GM21447 (cell line): ENCODE data around the gene ZNF697.
"Not testable (repeated sequence)": the region's sequence is repeated elsewhere in the genome, so short reads cannot be mapped to it uniquely, and the experiment has no call there.

ENCODE experiments used
- ATAC-seq: cut with Tn5 transposase; IDR thresholded peaks from one replicate; pipeline ENCODE4 v1.9.1; 2021; ENCODE audit not compliant: unreplicated experiment

ZNF697 gene

GRCh38 chr1:119647734-119648619 is at the start of gene ZNF697:
Gene ZNF697 (minus strand): TSS chr1:119648266. CDS start chr1:119626100, 22,166 bp downstream.
- ATAC-seq, result peak; percentile 66

- ATAC-seq, result no peak
These were observed 49.5 kb upstream of the ZNF697 start for GRCh38 chr1:119697598-119697997.

- ATAC-seq, result not testable (repeated sequence)
These were observed 48.8 kb upstream of the ZNF697 start for GRCh38 chr1:119696863-119697262.

GRCh38 chr1:119689511-119689910 is 41.4 kb upstream of the ZNF697 start:
- no peak for ATAC-seq

GRCh38 chr1:119688810-119689209 is 40.7 kb upstream of the ZNF697 start:
- no peak for ATAC-seq

GRCh38 chr1:119687434-119688079 is 39.5 kb upstream of the ZNF697 start:
- no peak for ATAC-seq

GRCh38 chr1:119686661-119687060 is 38.6 kb upstream of the ZNF697 start:
- ATAC-seq, result no peak

- ATAC-seq, result no peak
These were observed 35.8 kb upstream of the ZNF697 start for GRCh38 chr1:119683893-119684292.

GRCh38 chr1:119682141-119682540 is 34.1 kb upstream of the ZNF697 start:
- ATAC-seq, result no peak

GRCh38 chr1:119681560-119681959 is 33.5 kb upstream of the ZNF697 start:
- no peak for ATAC-seq

GRCh38 chr1:119680723-119681122 is 32.7 kb upstream of the ZNF697 start:
- no peak for ATAC-seq

- no peak for ATAC-seq
These were observed 32.1 kb upstream of the ZNF697 start for GRCh38 chr1:119680193-119680592.

- ATAC-seq, result no peak
These were observed 31.2 kb upstream of the ZNF697 start for GRCh38 chr1:119679223-119679622.

GRCh38 chr1:119676571-119677206 is 28.6 kb upstream of the ZNF697 start:
- ATAC-seq, result no peak

GRCh38 chr1:119675349-119676345 is 27.6 kb upstream of the ZNF697 start:
- peak; percentile 74 for ATAC-seq

- ATAC-seq, result no peak
These were observed 26.8 kb upstream of the ZNF697 start for GRCh38 chr1:119674835-119675289.

GRCh38 chr1:119674111-119674526 is 26.1 kb upstream of the ZNF697 start:
- no peak for ATAC-seq

- ATAC-seq, result no peak
These were observed 25.3 kb upstream of the ZNF697 start for GRCh38 chr1:119673171-119673940.

GRCh38 chr1:119670898-119671297 is 22.8 kb upstream of the ZNF697 start:
- ATAC-seq, result no peak

- no peak for ATAC-seq
These were observed 19.1 kb upstream of the ZNF697 start for GRCh38 chr1:119667173-119667572.
